Mesenteric fat pad (tissue), 1 donor: Measurements from ENCODE around the gene CNOT6. TPM values are rescaled to one million over a fixed set of nuclear protein-coding genes. Genes with fewer than 3 reads are reported as not detected.

Experiments
- DNase-seq: peaks from one replicate; pipeline ENCODE4 v3.0.0-alpha.2; 2020; ENCODE audit warnings: low spot score
- total RNA-seq: library from RNA; stranded (reverse); fragmentation: NEBNext Ultra II Directional; extraction: Animal tissue kit (Norgen Biotek cat#: 25700); gene quantifications from one replicate; pipeline ENCODE4 v1.2.1, GENCODE V29; 2021
- donor health status: DM: yes; HTN: yes; CAD: no.

The CNOT6 gene
- total RNA-seq, 1 donor from 2014 or later: 14.8 TPM

DNA sequence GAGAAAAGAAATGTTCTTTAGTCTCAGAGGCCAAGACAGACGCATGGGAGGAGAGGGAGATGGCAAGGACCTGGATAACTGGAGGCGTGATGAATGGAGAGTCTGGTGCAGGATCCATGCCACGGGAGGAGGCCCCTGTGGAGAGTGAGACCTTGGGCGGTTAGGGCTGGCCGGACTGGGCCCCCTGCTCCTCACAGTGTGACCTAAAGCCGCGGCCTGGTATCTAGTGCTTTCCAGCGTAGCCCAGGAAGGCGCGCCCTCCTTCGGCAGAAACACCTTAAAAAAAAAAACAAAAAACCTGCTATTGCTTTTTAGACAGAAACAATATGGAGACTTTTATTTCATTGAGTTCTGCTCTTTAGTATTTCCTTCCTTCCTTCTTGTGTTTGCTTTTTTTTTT lies 64.1 kb downstream of the CNOT6 start:
- DNase-seq: no peak

- DNase-seq: no peak
Observed at GRCh38 chr5:180563994-180564393, 69.8 kb downstream of the CNOT6 start.

DNA sequence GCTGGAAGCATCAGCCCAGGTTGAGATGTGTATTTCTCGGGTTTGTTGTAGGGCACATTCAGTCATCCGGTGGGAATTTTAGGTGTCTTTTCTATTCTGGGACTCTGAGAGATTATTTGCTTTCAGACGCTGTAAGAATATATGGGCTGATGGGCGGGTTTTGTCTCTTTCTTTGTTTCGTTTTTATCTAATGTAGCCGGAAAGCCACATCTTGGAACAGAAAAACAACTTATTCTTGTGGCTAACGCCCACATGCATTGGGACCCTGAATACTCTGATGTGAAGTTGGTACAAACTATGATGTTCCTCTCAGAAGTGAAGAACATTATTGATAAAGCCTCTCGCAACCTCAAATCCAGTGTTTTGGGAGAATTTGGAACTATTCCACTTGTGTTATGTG lies 74.7 kb downstream of the CNOT6 start:
- no peak for DNase-seq

GRCh38 chr5:180575571-180575970 lies 81.4 kb downstream of the CNOT6 start:
- no peak for DNase-seq

GRCh38 chr5:180580681-180581080 lies 86.5 kb downstream of the CNOT6 start:
- DNase-seq: no peak

- DNase-seq: no peak
Observed at GRCh38 chr5:180583738-180584137, 89.6 kb downstream of the CNOT6 start.

GRCh38 chr5:180586204-180586603 lies 92.0 kb downstream of the CNOT6 start:
- DNase-seq: no peak

DNA sequence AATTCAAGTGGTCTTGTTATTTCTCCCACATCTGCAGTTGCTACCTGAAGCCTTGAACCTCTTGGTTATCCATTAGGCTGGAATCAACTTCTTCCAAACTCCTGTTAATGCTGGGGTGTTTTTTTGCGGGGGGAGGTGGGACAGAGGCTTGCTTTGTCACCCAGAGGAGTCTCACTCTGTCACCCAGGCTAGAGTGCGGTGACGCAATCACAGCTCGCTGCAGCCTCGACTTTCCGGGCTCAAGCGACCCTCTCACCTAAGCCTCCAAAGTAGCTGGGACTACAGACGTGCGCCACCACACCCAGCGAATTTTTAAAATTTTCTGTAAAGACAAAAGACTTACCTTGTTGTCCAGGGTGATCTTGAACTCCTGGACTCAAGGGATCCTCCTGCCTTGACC lies 92.7 kb downstream of the CNOT6 start:
- no peak for DNase-seq

DNA sequence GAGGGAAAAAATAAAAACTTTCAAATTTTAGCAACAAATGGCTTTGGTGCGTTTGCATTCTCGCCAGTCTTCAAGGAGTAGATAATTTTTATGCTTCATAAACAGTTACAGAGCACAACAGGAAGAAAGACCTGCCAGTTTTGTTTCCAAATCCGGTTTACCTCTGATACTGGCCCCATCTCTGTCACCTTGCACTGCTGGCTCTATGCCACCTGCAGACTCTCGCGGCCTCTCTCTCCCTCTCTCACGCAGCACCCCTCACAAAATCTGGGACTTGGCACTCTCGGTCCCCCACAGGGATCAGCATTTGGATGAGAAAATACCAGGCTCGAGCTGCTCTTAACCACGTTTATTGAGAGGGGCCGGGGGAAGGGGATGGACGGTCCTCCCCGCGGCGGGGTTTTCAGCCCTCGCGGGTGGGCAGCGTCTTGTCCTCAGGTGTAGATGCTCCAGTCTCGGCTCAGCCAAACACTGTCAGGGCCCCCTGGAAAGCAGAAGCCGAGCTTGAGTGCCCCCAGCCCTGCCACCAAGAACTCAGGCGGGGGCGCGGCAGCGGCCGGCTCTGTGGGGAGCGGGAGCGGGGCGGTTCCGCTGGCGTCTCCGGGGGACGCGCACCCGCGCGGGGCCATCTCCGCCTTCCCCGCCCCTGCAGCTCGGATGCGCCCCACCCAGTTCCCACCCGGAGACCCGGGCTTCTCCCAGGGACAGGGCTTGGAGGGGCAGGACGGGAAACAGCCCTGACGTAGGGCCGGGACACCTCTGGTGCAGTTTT lies 95.8 kb downstream of the CNOT6 start:
- no peak for DNase-seq

DNA sequence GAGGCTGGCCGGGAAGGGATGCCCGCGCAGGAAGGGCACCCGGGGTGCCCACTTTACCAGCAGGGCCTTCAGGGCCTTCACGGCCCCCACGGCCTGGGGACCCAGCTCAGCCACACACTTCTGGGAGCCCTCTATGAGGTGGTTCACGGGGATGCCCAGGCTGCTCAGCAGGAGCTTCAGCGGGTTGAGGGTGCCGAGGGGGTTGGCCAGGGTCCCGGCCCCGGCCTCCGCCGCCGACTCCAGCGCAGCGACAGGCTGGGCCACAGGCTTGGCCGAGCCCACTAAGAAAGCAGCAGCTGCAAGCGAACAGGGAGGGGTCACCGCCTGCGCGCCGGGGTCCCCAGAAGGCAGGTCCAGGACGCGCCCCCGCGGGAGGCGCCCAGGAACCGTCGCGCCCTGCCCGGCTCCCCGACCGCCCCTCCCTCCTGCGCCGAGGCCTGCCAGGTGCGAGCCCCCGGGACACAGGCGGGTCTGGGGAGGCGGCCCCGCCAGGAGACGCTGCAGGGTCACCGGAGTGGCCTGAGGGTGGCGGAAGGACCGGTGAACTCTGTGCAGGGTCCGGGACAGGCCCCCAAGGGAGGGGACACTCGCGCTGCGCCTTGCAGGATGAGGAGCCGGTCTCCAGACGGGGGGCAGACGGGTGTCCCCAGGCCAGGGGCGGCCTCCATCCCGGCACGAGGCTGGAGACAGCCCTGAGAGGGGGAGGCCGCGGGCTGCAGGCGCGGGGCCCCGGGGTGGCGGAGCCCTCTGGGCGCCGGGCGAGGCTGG lies 96.5 kb downstream of the CNOT6 start:
- DNase-seq: no peak

DNA sequence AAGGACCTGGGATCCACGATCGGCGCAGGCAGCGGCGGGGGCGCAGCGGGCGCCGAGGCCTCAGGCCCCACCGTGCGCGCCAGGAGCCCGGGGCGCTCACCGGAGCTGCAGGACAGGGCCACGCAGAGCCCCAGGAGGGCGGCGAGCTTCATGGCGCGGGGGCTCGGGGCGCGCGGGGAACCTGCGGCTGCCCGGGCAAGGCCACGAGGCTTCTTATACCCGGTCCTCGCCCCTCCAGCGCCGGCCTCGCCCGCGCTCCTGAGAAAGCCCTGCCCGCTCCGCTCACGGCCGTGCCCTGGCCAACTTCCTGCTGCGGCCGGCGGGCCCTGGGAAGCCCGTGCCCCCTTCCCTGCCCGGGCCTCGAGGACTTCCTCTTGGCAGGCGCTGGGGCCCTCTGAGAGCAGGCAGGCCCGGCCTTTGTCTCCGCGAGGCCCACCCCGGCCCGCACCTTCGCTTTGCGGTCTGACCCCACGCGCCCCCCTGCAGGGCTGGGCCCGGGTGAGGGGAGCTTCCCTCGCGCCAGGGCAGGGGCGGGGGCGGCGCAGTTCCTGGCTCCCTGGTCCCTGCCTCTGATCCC lies 97.2 kb downstream of the CNOT6 start, which contains the start of gene SCGB3A1:
Gene SCGB3A1, minus strand, starts transcription at position 189 of the 577 bp plus-strand sequence. Its CDS starts 37 bp downstream, at position 152.
- DNase-seq: no peak

DNA sequence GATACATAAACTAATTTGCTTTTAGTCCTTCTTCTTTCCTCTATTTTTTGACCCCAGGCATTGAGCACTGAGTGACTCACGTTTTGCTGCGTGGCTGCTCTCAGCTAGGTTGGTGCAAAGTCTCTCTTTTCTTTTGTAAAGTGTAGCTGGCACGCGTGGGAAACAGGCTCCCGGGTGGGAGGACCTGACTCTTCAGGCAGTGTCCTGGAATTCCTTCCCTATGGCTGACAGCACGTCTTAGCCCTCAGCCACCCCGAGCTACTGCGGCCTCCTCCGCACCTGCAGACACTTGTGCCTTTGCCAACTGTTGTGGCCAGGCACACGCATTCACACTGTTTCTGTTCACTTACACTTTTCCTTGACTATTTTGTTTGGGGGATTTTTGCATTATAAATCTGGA lies 98.0 kb downstream of the CNOT6 start:
- no peak for DNase-seq

GRCh38 chr5:180593446-180594206 lies 99.4 kb downstream of the CNOT6 start:
- DNase-seq: no peak

DNA sequence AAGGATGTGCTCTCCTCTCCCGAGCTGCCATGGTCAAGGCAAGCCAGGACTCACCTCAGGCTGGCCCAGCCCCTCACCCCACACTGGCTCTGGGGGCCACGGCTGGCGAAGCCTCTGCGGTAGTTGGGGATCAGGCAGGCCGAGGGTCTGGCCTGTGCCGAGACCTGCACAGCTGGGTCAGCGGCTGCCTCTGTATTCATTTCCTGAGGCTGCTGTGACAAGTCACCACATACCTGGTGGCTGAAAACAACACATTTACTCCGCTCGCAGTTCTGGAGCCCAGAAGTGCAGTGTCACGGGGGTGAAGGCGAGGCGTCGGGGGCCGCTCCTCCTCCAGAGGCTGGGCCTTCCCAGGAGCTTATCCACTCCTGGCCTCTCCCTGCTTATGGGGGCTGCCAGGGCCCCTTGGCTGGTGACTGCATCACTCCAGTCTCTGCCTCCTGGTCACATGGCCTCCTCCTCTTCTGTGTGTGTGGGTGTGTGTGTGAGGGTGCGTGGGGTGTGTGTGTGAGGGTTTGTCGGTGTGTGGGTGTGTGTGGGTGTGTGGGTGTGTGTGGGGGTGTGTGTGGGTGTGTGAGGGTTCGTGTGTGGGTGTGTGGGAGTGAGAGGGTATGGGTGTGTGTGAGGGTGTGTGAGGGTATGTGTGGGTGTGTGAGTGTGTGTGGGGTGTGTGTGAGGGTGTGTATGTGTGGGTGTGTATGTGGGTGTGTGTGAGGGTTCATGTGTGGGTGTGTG lies 100.3 kb downstream of the CNOT6 start:
- DNase-seq: no peak

- no peak for DNase-seq
Observed at GRCh38 chr5:180595046-180595379, 100.8 kb downstream of the CNOT6 start.

- no peak for DNase-seq
Observed at GRCh38 chr5:180595381-180596114, 101.4 kb downstream of the CNOT6 start.

DNA sequence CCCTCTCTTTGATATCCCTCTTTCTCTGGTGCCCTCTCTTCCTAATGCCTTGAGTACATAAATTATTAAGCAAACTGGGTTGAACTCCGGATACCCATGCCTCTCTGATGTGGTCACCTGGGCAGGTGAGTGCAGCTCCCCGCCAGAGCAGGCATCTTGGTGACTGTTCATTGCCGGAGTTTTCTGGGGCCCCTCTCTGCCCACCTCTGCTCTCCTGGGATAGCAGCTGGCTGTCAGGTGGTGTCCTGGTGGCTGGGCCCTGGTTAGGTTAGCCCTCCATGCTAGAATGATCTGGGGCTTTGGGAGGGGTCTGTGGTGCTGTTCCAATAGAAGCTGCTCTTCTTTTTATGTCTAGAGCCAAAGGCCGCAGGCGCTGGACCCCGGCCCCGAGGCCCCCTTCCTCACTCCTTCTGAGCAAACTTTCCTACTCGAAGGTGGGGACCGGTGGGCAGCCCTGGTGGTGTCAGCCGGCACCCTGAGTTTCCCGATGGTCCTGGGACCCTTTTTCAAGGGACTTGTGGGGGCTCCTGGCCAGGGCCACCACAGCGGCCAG lies 102.0 kb downstream of the CNOT6 start:
- no peak for DNase-seq

- DNase-seq: no peak
Observed at GRCh38 chr5:180596668-180597231, 102.6 kb downstream of the CNOT6 start.

- peak; percentile 80 for DNase-seq
Observed at GRCh38 chr5:180598316-180598701, 104.1 kb downstream of the CNOT6 start.
